ENCODE data around the gene FGF22.
"Not testable (repeated sequence)": the region's sequence is repeated elsewhere in the genome, so short reads cannot be mapped to it uniquely, and the experiment has no call there.

Gene FGF22

DNA sequence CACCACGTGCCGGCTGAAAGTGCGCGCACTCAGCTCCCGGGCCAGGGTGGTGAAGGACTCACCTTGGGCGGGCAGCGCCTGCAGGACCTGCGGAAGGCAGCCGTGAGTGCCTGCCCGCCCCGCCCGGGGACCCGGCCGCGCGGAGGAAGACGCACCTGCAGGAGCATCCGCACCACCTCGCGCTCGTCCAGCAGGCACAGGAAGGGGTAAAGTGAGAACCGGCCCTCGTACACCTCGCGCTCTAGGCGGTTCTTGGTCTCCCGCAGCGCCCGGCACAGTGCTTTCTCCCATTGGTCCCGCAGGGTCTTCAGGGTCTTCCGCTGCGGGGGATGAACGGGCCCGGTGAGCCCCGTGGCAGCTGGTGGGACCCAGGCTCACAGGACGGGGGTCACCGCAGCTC, 17.0 kb upstream of the FGF22 start:
- no peak for DNase-seq (ENCODE audit: low spot score)

DNA sequence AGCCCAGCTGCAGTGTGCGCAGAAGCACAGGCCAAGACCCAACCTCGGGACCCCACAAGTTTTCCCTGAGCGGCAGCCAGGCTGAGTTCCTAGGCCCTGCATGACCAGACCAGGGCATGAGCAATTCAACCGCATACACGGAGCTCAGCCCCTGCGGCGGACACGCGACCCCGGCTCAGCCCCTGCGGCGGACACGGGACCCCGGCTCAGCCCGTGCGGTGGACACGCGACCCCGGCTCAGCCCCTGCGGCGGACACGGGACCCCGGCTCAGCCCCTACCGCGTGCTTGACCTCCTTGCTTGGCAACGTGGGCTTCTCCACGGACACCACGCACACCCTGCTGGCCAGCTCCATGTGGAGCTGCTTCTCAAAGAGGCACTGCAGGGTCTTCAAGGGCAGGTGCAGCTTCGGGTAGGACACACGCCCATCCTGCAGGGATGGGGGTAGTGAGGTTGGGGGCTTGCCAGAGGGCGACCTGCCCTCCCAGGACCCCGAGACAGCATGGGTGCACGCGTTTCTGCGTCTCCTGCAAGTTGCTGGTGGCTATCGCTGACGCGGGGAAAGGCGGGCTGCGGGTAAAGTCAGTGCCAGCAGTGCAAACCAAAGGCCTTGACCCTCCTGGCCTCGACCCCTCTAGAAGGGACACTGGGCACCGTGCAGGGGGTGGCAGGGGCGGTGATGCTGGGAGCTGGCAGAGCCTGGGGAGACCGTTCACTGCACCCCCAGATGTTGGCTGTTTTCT, 16.3 kb upstream of the FGF22 start:
- DNase-seq (ENCODE audit: low spot score) = no peak

DNA sequence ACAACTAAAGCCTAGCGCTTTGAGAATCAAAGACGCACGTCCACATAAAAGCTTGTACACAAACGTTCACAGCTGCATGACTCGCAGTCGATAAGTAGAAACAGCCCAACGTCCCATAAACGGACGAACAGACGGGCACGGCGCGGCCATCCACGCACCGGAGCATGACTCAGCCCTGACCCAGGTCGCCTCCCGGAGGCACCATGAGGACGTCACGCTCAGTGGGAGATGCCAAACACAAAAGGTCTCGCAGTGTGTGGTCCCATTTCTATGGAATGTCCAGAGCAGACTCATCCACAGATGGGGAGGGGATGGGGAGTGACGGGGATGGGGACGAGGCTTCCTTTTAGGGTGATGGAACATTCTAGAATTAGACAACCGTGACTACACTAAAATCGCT, 15.7 kb upstream of the FGF22 start:
- DNase-seq (ENCODE audit: low spot score) = no peak

DNA sequence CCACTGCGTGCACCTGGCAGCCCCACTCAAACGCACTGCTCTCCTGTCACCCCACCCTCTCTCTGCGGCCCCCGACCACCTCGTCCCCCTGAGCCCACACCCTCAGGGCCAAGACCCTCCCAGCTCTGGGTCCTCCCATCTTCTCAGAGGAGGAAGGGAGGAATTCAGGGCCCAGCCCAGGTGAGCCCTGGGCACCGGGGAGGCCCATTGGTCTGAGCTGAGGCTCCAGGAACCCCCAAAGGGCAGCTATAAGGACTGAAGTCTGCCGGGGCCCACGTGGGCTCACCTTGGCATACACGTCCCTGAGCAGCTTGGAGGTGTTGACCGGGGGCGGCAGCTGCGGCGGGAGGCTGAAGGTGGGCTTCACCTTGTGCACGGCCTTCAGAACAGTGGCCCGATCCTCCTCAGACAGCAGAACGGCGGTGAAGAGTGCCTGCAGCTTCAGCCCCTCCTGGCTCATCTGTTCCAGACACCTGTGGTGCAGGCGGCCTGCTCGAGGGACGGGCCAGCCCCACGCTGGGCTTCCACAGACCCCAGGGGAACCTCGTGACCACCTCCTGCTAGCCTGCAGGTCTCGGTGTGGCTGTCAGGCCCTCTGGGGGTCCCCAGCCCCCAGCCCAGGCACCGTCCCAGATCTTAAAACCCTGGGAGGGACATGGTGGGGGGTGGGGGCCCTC, 15.1 kb upstream of the FGF22 start:
- DNase-seq (ENCODE audit: low spot score) = no peak

DNA sequence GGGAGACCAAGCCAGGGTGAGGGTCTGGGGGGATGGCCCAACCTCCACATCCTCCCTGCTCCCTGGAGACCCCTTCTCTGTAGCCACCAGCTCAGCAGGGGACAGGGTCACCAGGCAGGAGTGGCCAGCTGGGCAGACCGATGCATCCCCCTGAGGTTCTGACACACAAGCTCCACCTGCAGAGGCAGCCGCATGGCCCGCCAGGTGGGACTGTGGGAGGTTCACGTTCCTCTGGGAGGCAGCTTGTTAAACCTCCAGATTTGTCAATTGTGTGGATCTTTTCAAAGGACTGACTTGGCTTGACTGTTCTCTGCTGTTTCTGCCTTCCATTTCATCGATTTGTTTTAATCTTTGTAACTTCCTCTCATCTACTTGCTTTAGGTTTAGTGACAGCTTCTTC, 14.4 kb upstream of the FGF22 start:
- no peak for DNase-seq (ENCODE audit: low spot score)

DNA sequence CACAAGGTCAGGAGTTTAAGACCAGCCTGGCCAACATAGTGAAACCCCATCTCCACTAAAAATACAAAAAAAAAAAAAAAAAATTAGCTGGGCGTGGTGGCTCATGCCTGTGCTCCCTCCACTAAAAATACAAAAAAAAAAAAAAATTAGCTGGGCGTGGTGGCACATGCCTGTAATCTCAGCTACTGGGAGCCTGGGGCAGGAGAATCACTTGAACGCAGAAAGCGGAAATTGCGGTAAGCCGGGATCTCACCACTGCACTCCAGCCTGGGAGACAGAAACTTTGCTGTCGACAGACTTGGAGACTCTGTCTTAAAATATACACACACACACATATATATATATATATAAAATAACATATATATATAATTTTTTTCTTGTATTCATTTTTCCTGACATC, 13.1 kb upstream of the FGF22 start:
- not testable (repeated sequence) for DNase-seq (ENCODE audit: low spot score)

DNA sequence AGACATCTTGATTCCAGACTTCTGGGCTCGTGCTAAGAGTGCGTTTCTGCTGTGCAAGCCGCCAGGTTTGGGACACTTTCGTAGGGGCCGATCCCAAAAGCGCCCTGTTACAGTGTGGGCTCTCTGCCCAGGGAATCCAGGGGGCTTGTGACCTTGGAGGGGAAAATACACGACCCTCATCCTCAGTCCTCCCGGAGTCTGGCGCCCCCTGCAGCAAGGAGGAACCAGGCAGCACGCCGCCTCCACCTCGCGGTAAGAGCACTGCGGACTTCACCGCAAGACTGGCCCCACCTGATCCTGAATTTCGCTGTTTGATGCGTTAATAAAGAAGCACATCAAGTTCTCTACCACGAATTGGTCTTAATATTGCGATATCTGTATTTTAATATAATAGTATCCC, 11.5 kb upstream of the FGF22 start:
- no peak for DNase-seq (ENCODE audit: low spot score)

DNA sequence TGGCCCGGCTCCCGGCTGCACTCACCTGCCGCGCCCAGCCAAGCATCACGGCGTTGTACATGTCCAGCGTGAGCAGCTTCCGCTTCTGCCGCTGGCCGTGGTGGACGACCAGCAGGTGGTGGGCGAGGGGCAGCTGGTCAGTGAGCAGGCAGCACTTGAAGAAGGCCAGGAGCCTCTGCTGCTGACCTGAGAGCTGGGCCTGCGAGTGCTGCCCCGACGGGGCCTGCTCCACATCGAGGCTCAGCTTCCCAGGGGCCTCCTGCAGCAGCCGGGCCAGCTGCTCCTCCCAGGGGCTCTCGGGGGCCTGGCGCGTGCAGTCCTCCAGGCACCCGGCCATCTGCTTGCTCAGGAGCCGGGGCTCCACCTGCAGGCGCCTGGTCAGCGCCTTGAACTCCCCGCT, 10.2 kb upstream of the FGF22 start:
- DNase-seq (ENCODE audit: low spot score) = not testable (repeated sequence)

DNA sequence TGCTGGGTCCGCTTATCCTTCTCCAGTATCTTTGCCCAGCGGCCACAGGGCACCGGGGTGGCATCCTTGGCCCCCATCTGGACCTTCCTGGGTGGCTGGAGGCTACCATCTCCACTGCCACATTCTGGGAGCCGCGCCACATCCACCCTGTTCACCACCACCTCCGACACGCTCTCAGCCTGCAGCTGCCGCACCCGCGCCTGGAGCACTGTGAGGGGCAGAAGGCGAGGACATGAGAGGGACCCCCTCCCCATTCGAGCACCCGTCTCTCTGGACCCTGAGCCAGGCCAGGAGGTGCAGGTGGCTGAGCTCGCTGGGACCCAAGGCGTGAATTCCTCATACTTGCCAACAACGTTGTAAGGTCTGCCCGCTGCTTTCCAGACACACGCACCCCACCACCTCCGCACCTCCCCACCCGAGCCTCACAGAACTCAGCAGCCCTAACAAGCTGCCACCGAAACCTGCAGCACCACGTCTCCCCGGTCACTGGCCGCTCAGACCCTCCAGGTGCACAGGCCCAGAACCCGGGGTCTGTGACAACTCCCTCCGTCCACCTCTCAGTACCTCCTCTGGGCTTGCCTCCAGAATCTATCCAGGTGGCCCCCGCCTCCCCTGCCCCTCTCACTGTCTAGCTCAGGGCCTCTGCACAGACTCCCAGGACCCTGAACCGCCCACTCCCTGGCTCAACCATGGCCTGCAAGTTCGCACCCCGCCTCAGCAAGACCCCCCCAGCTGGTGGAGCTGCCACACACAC, 9.5 kb upstream of the FGF22 start:
- no peak for DNase-seq (ENCODE audit: low spot score)

DNA sequence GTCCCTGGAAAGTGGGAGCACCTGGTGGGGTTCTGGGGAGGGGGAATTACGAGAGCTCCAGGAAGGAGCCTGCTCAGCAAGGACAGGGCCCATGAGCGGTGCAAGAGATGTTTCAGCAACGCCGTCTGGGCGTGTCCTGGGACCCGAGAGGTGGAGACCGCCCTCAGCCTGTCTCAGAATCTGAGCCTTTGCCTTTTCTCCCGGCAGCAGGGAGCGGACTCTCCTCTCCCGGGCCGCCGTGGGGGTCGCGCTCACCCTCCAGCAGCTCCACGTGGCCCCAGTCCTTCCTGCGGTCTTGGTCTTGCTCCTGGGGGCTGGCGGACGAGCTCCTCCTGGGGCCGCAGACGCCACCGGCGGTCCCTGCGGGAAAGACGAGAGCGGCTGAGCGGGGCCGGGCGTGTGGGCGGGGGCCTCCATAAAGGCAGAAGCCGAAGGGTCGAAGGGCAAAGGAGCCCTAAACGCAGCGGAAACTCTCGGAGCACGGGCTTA, 7.1 kb upstream of the FGF22 start:
- no peak for DNase-seq (ENCODE audit: low spot score)

DNA sequence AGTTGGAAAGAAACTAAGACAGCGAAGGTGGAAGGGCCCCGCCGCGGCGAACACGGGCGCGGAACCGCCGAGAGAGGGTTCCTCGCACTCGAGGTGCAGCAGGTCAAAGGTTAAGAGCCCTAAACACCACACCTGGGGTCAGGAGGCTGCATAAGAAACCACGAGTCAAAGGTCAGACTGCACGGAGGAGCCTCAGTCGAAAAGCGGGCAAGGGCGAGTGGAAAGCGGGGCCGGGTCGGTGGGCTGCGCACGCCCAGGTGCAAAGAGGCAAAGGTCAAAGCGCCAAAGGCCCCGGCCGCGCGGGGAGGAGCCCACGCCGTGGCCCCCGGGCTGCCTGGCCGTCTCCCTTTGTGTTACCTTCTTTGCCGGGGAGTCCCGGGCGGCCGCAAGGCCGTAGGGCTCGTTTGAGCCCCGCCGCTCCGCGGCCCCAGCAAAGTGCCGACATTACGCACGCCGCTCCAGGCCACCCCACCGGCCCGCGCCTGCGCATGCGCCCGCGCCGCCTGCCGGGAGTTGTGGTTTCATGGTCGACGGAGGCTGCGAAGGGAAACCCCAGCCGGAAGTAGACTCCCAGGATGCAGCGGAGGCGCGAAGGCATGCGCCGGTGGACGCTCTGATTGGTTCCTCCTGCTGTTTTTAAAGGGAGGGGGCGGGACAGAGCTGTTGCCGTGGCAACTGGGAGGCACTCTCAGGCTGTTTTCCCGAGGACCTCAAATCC, 6.5 kb upstream of the FGF22 start, which contains the start of gene POLRMT:
TSS of gene POLRMT (minus strand) at position 470 of the 718 bp plus-strand sequence. CDS start at position 445, 25 bp downstream.
- DNase-seq (ENCODE audit: low spot score) = peak; percentile 98

DNA sequence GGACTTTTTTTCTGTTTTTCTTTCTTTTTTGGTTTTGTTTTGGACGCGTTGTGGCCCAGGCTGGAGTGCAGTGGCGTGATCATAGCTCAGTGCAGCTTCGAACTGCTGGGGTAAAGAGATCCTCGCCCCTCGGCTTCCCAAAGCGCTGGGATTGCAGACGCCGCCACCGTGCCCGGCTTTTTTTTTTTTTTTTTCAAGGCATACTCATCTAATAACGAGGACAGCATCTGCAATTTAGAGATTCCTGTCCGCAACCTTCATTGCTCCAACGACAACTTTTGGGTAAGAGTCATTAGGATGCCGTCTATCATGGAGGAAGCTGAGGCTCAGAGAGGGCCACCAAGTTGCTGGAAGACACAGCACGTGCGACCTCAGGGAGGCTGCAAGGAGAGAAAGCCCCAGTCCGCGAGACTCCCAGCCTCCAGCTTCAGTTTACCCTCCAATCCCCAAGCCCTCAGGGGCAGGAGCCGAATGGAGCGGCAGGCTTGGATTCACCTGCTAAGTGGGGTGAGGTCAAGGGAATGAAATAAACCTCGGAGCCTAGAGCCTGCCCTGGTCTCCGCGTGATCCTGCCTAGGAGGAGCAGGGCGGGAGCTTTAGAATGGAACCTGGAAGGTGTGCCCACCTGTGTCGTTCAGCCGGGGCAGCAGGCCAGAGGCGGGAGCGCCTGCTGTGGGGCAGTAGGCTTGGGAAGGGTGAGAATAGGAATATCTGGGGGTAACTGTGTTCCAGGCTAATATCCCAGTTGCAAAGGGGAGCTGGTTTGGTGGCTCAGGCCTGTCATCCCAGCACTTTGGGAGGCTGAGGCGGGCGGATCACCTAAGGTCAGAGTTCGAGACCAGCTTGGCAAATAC, 5.7 kb upstream of the FGF22 start:
- no peak for DNase-seq (ENCODE audit: low spot score)

DNA sequence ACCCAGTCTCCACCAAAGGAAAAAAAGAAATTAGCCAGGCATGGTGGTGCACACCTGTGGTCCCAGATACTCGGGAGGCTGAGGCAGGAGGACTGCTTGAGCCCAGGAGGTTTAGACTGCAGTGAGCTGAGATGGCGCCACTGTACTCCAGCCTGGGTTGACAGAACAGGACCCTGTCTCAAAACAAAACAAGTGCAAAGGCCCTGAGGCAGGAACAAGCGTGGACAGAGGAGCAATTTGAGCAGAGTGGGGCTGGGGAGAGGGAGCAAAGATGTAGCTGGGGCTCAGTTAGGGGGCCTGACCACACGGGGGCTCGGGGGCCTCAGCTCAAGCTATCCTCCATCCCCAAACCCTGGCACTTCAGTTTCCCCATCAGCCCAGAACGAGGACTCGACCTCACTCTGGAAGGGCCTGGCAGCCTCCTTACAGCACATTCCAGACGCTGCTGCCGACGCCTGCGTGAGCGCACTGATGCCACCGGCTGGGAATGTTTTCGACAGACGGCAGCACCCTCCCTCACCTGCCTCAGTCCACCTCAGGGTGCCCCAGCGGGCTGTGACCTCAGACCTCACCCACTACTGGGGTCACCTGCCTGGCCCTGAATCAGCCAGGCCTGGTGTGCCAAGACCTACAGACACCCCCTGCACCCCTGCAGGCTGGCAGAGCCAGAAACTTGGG, 4.6 kb upstream of the FGF22 start:
- DNase-seq (ENCODE audit: low spot score) = no peak

DNA sequence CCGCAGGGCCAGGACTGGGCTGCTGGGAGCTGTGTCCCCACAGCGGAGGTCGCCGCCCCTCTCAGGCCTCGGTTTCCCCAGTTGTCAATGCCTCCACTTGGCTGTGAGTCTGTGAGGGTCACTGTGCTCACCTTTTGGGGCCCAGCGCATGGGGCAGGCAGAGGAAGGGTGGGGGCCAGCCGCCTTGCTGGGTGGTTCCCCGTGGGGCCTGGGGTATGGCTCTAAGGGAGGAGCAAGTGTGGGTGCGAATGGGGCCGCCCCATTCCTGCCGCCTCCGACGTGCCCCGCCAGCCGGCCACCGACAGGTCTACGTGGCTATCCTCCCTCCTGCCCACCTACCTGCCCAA, 800 bp upstream of the FGF22 start:
- DNase-seq (ENCODE audit: low spot score) = no peak

DNA sequence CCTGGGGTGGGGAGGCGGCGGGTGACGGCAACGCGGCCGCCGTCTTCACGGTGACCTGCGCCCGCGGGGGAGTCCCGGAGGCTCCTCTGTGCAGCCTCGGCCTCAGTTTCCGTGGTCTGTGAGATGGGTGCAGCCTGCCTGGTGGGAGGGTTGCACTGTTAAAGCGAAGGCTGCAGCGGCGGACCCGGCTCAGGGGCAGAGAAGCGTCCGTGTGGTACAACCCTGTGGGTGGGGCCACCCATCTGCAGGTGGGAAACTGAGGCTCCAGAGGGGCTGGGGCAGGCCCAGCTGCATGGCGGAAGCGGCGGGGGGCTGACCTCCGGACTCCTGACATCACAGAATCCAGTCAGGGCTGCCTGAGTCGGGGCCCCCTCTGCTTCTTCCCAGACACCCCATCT, 481 bp downstream of the FGF22 start:
- DNase-seq (ENCODE audit: low spot score) = no peak

DNA sequence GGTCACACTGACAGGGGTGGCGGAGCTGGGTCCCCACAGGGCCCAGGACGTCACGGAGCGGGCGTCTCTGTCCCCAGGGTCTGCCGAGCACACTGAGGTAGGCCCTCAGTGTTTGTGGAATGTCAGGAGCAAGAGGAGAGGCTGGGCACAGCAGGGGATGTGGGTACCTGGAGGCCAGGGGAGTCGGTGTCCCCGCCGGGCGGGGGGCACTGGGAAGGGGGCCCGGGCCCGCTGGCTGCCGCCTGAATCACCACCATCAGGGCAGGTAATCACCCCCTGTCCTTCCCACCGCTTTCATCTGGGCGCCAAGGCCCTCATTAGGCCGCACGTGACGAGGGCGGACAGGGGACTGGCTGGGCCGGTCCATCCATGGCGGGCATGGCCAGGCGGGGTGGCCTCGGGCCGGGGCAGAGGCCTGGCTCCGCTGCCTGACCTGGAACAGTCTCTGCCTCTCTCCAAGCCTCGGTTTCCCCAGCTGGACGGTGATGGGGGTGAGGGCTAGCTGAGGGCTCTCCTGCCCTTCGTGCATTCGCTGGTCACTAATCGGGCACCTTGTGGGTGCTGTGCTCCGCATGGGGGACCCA, 1.0 kb downstream of the FGF22 start:
- no peak for DNase-seq (ENCODE audit: low spot score)

DNA sequence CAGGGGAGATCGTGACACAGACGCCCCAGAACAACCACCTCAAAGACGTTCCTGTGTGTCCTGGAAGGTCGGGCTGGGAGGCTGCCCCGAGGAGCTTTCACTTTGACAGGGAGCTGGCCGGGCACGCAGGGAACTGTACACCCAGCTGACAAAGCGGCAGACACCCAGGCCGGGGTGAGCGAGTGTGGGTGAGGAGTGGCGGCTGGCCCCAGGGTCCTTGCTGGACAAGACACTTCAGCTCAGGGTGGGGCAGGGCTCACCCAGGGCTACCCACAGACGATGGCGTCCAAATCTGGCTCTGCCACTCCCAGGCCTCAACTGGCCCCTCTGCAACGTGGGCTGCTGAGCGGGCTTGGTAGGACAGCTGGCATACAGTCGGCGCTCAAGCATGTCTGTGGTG, 2.0 kb downstream of the FGF22 start:
- no peak for DNase-seq (ENCODE audit: low spot score)

DNA sequence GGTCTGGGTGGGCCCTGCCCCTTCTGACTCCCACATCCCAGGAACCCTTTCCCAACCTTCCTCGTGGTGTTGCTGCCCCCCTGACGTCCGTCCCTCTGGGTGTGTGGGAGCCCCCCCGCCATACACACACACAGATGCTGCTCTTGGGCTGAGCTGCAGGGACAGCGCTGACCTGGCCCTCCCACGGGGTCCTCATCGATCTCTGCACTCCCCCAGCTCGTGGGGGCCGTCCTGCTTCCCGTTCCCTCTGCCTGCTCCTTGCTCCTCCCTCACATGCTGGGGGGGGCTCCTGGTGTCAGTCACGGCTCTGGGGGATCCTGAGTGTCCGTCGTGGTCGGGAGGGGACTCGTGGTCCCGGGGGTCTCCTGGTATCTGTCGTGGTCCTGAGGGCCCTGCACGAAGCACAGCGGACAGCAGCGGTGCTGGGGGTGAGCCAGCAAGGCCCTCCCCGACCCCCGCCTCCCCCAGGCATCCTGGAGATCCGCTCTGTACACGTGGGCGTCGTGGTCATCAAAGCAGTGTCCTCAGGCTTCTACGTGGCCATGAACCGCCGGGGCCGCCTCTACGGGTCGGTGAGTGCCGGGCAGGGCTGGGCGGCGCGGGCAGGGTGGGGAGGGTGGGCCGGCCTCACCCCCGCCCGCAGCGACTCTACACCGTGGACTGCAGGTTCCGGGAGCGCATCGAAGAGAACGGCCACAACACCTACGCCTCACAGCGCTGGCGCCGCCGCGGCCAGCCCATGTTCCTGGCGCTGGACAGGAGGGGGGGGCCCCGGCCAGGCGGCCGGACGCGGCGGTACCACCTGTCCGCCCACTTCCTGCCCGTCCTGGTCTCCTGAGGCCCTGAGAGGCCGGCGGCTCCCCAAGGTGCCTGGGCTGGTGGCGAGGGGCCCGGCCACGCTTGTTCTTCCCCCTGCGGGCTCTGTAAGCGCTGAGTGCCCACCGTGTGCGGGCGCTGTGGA, 3.4 kb downstream of the FGF22 start:
- no peak for DNase-seq (ENCODE audit: low spot score)

DNA sequence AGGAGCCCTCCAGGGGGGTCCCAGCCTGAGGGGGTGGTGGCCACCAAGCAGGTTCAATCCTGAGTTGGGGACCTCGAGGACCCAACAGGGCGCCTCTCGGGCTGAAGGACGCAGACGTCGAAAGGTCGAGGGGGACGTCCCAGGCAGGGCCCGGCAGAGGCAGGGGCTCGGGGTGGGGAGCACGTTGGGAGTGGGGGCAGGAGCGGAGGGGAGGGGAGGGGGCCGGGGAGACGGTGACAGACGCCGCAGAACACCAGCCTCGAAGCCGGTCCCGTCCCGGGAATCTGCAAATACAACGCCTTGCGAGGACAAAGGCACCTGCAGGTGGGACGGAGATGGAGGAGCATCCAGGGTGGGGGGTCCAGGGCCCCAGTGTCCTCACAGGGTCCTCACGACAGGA, 4.1 kb downstream of the FGF22 start:
- DNase-seq (ENCODE audit: low spot score) = no peak
